IPS-11a (cell line): Measurements from ENCODE around the gene MANEA.

ENCODE experiments used
- H3K4me3 ChIP-seq: one replicate; pipeline ENCODE4 v1.5.1; 2013; ENCODE audit warnings: low read depth, low read length, control low read depth

Gene MANEA

GRCh38 chr6:95587989-95588388 lies 10.7 kb downstream of the MANEA start:
- no peak overlapping the region for H3K4me3 ChIP-seq

GRCh38 chr6:95589067-95589466 lies 11.7 kb downstream of the MANEA start:
- no peak overlapping the region for H3K4me3 ChIP-seq

- H3K4me3 ChIP-seq = no peak overlapping the region
Measured at GRCh38 chr6:95589826-95590570, 12.7 kb downstream of the MANEA start.

GRCh38 chr6:95593025-95593424 lies 15.7 kb downstream of the MANEA start:
- H3K4me3 ChIP-seq = no peak overlapping the region

- H3K4me3 ChIP-seq = no peak overlapping the region
Measured at GRCh38 chr6:95596021-95596420, 18.7 kb downstream of the MANEA start.

GRCh38 chr6:95599706-95600105 lies 22.4 kb downstream of the MANEA start:
- H3K4me3 ChIP-seq = no peak overlapping the region

GRCh38 chr6:95601133-95601532 lies 23.8 kb downstream of the MANEA start:
- H3K4me3 ChIP-seq = no peak overlapping the region

- no peak overlapping the region for H3K4me3 ChIP-seq
Measured at GRCh38 chr6:95614094-95614493, 36.8 kb downstream of the MANEA start.

GRCh38 chr6:95629551-95629950 lies 52.2 kb downstream of the MANEA start:
- H3K4me3 ChIP-seq = no peak overlapping the region

- no peak overlapping the region for H3K4me3 ChIP-seq
Measured at GRCh38 chr6:95636552-95637431, 59.5 kb downstream of the MANEA start.

GRCh38 chr6:95648636-95649035 lies 71.3 kb downstream of the MANEA start:
- H3K4me3 ChIP-seq = no peak overlapping the region

- no peak overlapping the region for H3K4me3 ChIP-seq
Measured at GRCh38 chr6:95649451-95649850, 72.1 kb downstream of the MANEA start.

GRCh38 chr6:95654176-95654575 lies 76.8 kb downstream of the MANEA start:
- no peak overlapping the region for H3K4me3 ChIP-seq

GRCh38 chr6:95658886-95659285 lies 81.6 kb downstream of the MANEA start:
- no peak overlapping the region for H3K4me3 ChIP-seq
